IMR-90 (cell line): ENCODE results near the gene L3HYPDH. TPM values are rescaled to one million over a fixed set of nuclear protein-coding genes. Genes with fewer than 3 reads are reported as not detected.

ENCODE experiments used
- ATAC-seq: fragments of 200-7000 bp; cut with Tn5 transposase; 2 replicates; pipeline ENCODE4 v1.9.1; 2020; ENCODE audit warnings: low read depth, mild to moderate bottlenecking, moderate library complexity
- BruUV-seq: library from RNA; stranded (reverse); fragments of 400-500 nt; replicated peaks from 2 replicates; lab custom pipeline; 2021; lab: Mats Ljungman, UMichigan
- CTCF ChIA-PET: fragments of 300-600 bp; formaldehyde crosslinking; extraction: SDS; loops from one replicate; lab custom pipeline; 2021; ENCODE audit warnings: antibody characterized with exemption; lab: Yijun Ruan, JAX
- POLR2A ChIA-PET: fragments of 300-600 bp; sonication (Branson Sonifier 250); formaldehyde crosslinking; loops from one replicate; lab custom pipeline; 2022; ENCODE audit warnings: antibody characterized with exemption; ENCODE audit not compliant: unreplicated experiment; lab: Charles Lee
- DNase-seq: peaks from one replicate; pipeline ENCODE4 v3.0.0; 2013
- H2AFZ ChIP-seq: replicated peaks from 2 replicates; pipeline ENCODE3; 2013; ENCODE audit warnings: low read length, mild to moderate bottlenecking; ENCODE audit not compliant: poor library complexity
- H2AK5ac ChIP-seq: 2 replicates; pipeline ENCODE4 v1.6.1; 2013; ENCODE audit warnings: low read depth, low read length, inconsistent platforms
- H2AK9ac ChIP-seq: replicated peaks from 2 replicates; pipeline ENCODE3; 2013; ENCODE audit warnings: mild to moderate bottlenecking, low read depth, low read length, moderate library complexity; ENCODE audit not compliant: poor library complexity
- H2BK120ac ChIP-seq: 2 replicates; pipeline ENCODE4 v1.6.1; 2013; ENCODE audit warnings: low read depth, low read length, inconsistent platforms
- H2BK15ac ChIP-seq: 3 replicates; pipeline ENCODE4 v1.6.1; 2013; ENCODE audit warnings: low read depth, low read length, inconsistent platforms
- H2BK20ac ChIP-seq: 2 replicates; pipeline ENCODE4 v1.6.1; 2013; ENCODE audit warnings: low read depth, mild to moderate bottlenecking, inconsistent platforms, low read length, moderate library complexity
- H2BK5ac ChIP-seq: 2 replicates; pipeline ENCODE4 v1.6.1; 2013; ENCODE audit warnings: mild to moderate bottlenecking, low read depth, low read length, inconsistent platforms; ENCODE audit not compliant: poor library complexity, severe bottlenecking
- H3K14ac ChIP-seq: replicated peaks from 2 replicates; pipeline ENCODE4 v1.6.1; 2013; ENCODE audit warnings: low read depth, low read length, inconsistent platforms
- H3K18ac ChIP-seq: 2 replicates; pipeline ENCODE4 v1.6.1; 2013; ENCODE audit warnings: low read depth, low read length, control low read depth
- H3K23ac ChIP-seq: 2 replicates; pipeline ENCODE4 v1.6.1; 2013; ENCODE audit warnings: low read depth, low read length, inconsistent platforms
- H3K27ac ChIP-seq: 2 replicates; pipeline ENCODE4 v1.5.1; 2013; ENCODE audit warnings: mild to moderate bottlenecking, control low read depth, low read length; ENCODE audit not compliant: insufficient read depth
- H3K27me3 ChIP-seq: 2 replicates; pipeline ENCODE4 v1.6.1; 2013; ENCODE audit warnings: low read length; ENCODE audit not compliant: control insufficient read depth, insufficient read depth
- H3K36me3 ChIP-seq: 2 replicates; pipeline ENCODE4 v1.6.1; 2013; ENCODE audit warnings: low read length, mixed read lengths; ENCODE audit not compliant: control insufficient read depth, insufficient read depth
- H3K4ac ChIP-seq: 2 replicates; pipeline ENCODE4 v1.6.1; 2013; ENCODE audit warnings: low read depth, low read length, inconsistent platforms
- H3K4me1 ChIP-seq: 2 replicates; pipeline ENCODE4 v1.6.1; 2013; ENCODE audit warnings: low read length, mixed read lengths; ENCODE audit not compliant: control insufficient read depth, insufficient read depth
- H3K4me2 ChIP-seq: 2 replicates; pipeline ENCODE4 v1.6.1; 2013; ENCODE audit warnings: low read depth, mild to moderate bottlenecking, control low read depth, low read length, moderate library complexity
- H3K4me3 ChIP-seq: 2 replicates; pipeline ENCODE4 v1.5.1; 2013; ENCODE audit warnings: low read depth, mild to moderate bottlenecking, control low read depth, low read length, moderate library complexity; ENCODE audit not compliant: insufficient read depth
- H3K56ac ChIP-seq: 2 replicates; pipeline ENCODE4 v1.6.1; 2013; ENCODE audit warnings: low read length, inconsistent platforms; ENCODE audit not compliant: insufficient read depth; ENCODE audit errors: extremely low read depth
- H3K79me1 ChIP-seq, 2 experiments: 2 replicates each; pipeline ENCODE4 v1.6.1; 2013; ENCODE audit warnings: low read length in 2 of 2, inconsistent platforms in 1 of 2, low read depth in 1 of 2
- H3K9ac ChIP-seq: 2 replicates; pipeline ENCODE4 v1.6.1; 2013; ENCODE audit warnings: low read depth, low read length, control low read depth
- H3K9me1 ChIP-seq: 2 replicates; pipeline ENCODE4 v1.6.1; 2013; ENCODE audit warnings: low read length, inconsistent platforms; ENCODE audit not compliant: insufficient read depth
- H3K9me3 ChIP-seq: 2 replicates; pipeline ENCODE4 v1.6.1; 2013; ENCODE audit warnings: low read length; ENCODE audit not compliant: control insufficient read depth, insufficient read depth
- H4K20me1 ChIP-seq: 2 replicates; pipeline ENCODE4 v1.6.1; 2013; ENCODE audit warnings: low read length, inconsistent platforms; ENCODE audit not compliant: insufficient read depth
- H4K5ac ChIP-seq: 2 replicates; pipeline ENCODE4 v1.6.1; 2013; ENCODE audit warnings: mild to moderate bottlenecking, low read depth, low read length, control low read depth
- H4K8ac ChIP-seq, 2 experiments: 2 replicates each; pipeline ENCODE4 v1.6.1; 2013; ENCODE audit warnings: low read depth in 2 of 2, low read length in 2 of 2, control low read depth in 1 of 2, inconsistent platforms in 1 of 2
- H4K91ac ChIP-seq: 2 replicates; pipeline ENCODE4 v1.6.1; 2013; ENCODE audit warnings: low read depth, low read length, inconsistent platforms; ENCODE audit not compliant: insufficient read depth
- RAD21 ChIP-seq: IDR thresholded peaks from 2 replicates; pipeline ENCODE4 v1.6.1; 2012; ENCODE audit warnings: low read length, improper control_type of control experiment
- SMC3 ChIP-seq: fragments of 150-350 bp; IDR thresholded peaks from 2 replicates; pipeline ENCODE4 v1.6.1; 2016; ENCODE audit warnings: low read depth, mild to moderate bottlenecking, antibody characterized with exemption, low read length, moderate library complexity
- dilution Hi-C: fragments of 300-500 bp; cut with HindIII; formaldehyde crosslinking; loops from one replicate; pipeline ENCODE4 v1.14.3; 2018; ENCODE audit warnings: low sequenced_read_pairs; ENCODE audit not compliant: unreplicated experiment
- in situ Hi-C: fragments of 300-500 bp; cut with MboI; formaldehyde crosslinking; loops from 3 replicates; pipeline ENCODE4 v1.14.3; 2019; ENCODE audit warnings: low sequenced_read_pairs, inconsistent platforms, mixed read lengths
- intact Hi-C: fragments of 100-400 bp; cut with micrococcal nuclease; formaldehyde crosslinking; loops from 2 replicates; pipeline ENCODE4 v1.10.0; 2022
- polyA plus RNA-seq, 3 experiments: library from polyadenylated mRNA; depleted of rRNA; stranded (reverse); fragments of >200 nt; gene quantifications; 2 replicates each; pipeline ENCODE4 v1.2.3, GENCODE V29; 2012; ENCODE audit warnings: low replicate concordance in 1 of 3
- total RNA-seq: library from RNA; depleted of rRNA; stranded (reverse); fragments of >200 nt; gene quantifications from 2 replicates; pipeline ENCODE4 v1.2.3, GENCODE V29; 2012
- TF ChIP-seq, protein P1 (sequence below): fragments of 150-350 bp; IDR thresholded peaks from 2 replicates; pipeline ENCODE4 v1.6.1; 2017; ENCODE audit warnings: mild to moderate bottlenecking, antibody characterized with exemption, low read length, low read depth
- TF ChIP-seq, protein P2 (sequence below): conservative IDR thresholded peaks from 2 replicates; pipeline ENCODE4 v1.5.1; 2012; ENCODE audit warnings: mild to moderate bottlenecking, low read depth, low read length, improper control_type of control experiment

The L3HYPDH gene
- total and polyA plus RNA-seq, 2 of the 4 experiments (the other 2 are of a cell fraction), result 40.9 to 49.1 TPM

- H2AFZ ChIP-seq, result no peak overlapping the region
- H3K4ac ChIP-seq, result no peak overlapping the region
- H3K14ac ChIP-seq, result no peak overlapping the region
- H4K8ac ChIP-seq, result no peak overlapping the region
- ChIA-PET POLR2A (no interaction called here), CTCF (interaction anchor here (0.6 to 1.6 kb wide), 7 partner anchors 13 to 71 kb away, joined by 3 to 19 read pairs (median 5); partner anchors contain the start of gene CCDC175)
- H3K4me1 ChIP-seq, result no peaks in the 10 kb centered on the region
- H3K56ac ChIP-seq, result no peak overlapping the region
- H3K9me1 ChIP-seq, result 0 out of 2 replicates have a peak, but pooled peaks cover 2% of the 10 kb centered on the region
- peaks cover 5% of the 10 kb centered on the region; the same call in 1 of the 2 replicates for H3K36me3 ChIP-seq
- ATAC-seq (peak; percentile 98), DNase-seq (peak; percentile 53)
- H2BK120ac ChIP-seq, result no peak overlapping the region
- dilution Hi-C loops (no loop called here), intact Hi-C loops (loop anchor here (1.0 kb wide), 4 partner anchors 69 to 677 kb away; partner anchors contain the start of gene CCDC175), in situ Hi-C loops (loop anchor here (5.0 kb wide), 1 partner anchor 65 kb away; no protein-coding TSS in a partner anchor)
- H4K20me1 ChIP-seq, result no peaks in the 10 kb centered on the region
- H4K5ac ChIP-seq, result no peak overlapping the region
- H3K18ac ChIP-seq, result no peak overlapping the region
- no peak overlapping the region for H3K9ac ChIP-seq
- H3K23ac ChIP-seq, result no peak overlapping the region
- no peak overlapping the region for H2BK15ac ChIP-seq
- TF ChIP-seq, protein P1, sequence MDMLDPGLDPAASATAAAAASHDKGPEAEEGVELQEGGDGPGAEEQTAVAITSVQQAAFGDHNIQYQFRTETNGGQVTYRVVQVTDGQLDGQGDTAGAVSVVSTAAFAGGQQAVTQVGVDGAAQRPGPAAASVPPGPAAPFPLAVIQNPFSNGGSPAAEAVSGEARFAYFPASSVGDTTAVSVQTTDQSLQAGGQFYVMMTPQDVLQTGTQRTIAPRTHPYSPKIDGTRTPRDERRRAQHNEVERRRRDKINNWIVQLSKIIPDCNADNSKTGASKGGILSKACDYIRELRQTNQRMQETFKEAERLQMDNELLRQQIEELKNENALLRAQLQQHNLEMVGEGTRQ, result no peak
- TF ChIP-seq RAD21 (peak; percentile 81), SMC3 (peak; percentile 73)
- TF ChIP-seq, protein P2, sequence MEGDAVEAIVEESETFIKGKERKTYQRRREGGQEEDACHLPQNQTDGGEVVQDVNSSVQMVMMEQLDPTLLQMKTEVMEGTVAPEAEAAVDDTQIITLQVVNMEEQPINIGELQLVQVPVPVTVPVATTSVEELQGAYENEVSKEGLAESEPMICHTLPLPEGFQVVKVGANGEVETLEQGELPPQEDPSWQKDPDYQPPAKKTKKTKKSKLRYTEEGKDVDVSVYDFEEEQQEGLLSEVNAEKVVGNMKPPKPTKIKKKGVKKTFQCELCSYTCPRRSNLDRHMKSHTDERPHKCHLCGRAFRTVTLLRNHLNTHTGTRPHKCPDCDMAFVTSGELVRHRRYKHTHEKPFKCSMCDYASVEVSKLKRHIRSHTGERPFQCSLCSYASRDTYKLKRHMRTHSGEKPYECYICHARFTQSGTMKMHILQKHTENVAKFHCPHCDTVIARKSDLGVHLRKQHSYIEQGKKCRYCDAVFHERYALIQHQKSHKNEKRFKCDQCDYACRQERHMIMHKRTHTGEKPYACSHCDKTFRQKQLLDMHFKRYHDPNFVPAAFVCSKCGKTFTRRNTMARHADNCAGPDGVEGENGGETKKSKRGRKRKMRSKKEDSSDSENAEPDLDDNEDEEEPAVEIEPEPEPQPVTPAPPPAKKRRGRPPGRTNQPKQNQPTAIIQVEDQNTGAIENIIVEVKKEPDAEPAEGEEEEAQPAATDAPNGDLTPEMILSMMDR, result peak; percentile 89
- no peak overlapping the region for H2BK20ac ChIP-seq
- no peak overlapping the region for H3K4me2 ChIP-seq
- no peak overlapping the region for H2AK9ac ChIP-seq
- no peak overlapping the region for H2BK5ac ChIP-seq
- H3K79me1 ChIP-seq, result no peaks in the 10 kb centered on the region; a peak in 1 of 4 replicates
- no peak overlapping the region for H2AK5ac ChIP-seq
- no peak overlapping the region for H4K91ac ChIP-seq
- no TSS peak for BruUV-seq
- no peak overlapping the region for H3K27ac ChIP-seq
- no peaks in the 10 kb centered on the region for H3K9me3 ChIP-seq
- H3K27me3 ChIP-seq, result no peaks in the 10 kb centered on the region
- H3K4me3 ChIP-seq, result no peak overlapping the region
These were observed 23.0 kb upstream of the L3HYPDH start for GRCh38 chr14:59507063-59507751.
